ENCODE data around the gene MESP1. TPM values are rescaled to one million over a fixed set of nuclear protein-coding genes. Genes with fewer than 3 reads are reported as not detected.
A peak's percentile ranks its signal among the peaks of the same experiment; 100 is the strongest.

Gene MESP1
- total and polyA plus RNA-seq, 2 of the 13 experiments (the other 11 are each of a cell fraction or from before 2014, with no cell fraction given) = not detected

GRCh38 chr15:89781891-89782618 is 31.0 kb upstream of the MESP1 start (continued):
- no peak for TF ChIP-seq PAF1 (CRISPR knock-in tag; IDR thresholded peaks at IDR 0.05)
- no peak for TF ChIP-seq BRD4 (CRISPR knock-in tag; IDR thresholded peaks at IDR 0.05)
- TF ChIP-seq TBL1XR1 (IDR thresholded peaks at IDR 0.05; ENCODE audit: borderline replicate concordance, low read length, partially characterized antibody) = peak; percentile 44
- 0 out of 2 replicates have a peak, but pooled peaks have one; percentile 56 for TF ChIP-seq HNRNPL (IDR thresholded peaks at IDR 0.05; ENCODE audit: low read depth, low read length)
- TF ChIP-seq HIC2 (CRISPR knock-in tag; IDR thresholded peaks at IDR 0.05; ENCODE audit: low read depth) = peak; percentile 91
- no peak for TF ChIP-seq ZNF781 (CRISPR knock-in tag; IDR thresholded peaks at IDR 0.05; ENCODE audit: borderline replicate concordance, not compliant biosample characterization)
- no peak for TF ChIP-seq ZNF639 (CRISPR knock-in tag; conservative IDR thresholded peaks at IDR 0.05)
- TF ChIP-seq FOXP4 (CRISPR knock-in tag; IDR thresholded peaks at IDR 0.05) = peak; percentile 34; the same call in 1 of the 2 replicates
- TF ChIP-seq ZNF549 (CRISPR knock-in tag; IDR thresholded peaks at IDR 0.05) = no peak
- TF ChIP-seq ZNF292 (CRISPR knock-in tag; IDR thresholded peaks at IDR 0.05; ENCODE audit: borderline replicate concordance, low read depth) = peak; percentile 22; the same call in 1 of the 2 replicates
- peak; percentile 25; the same call in 1 of the 2 replicates for TF ChIP-seq SPEN (CRISPR knock-in tag; IDR thresholded peaks at IDR 0.05; ENCODE audit: low read depth)
- TF ChIP-seq NR2F6 (IDR thresholded peaks at IDR 0.05) = peak; percentile 33
- peak; percentile 70 for TF ChIP-seq NR2F6 (CRISPR knock-in tag; IDR thresholded peaks at IDR 0.05)
- TF ChIP-seq HOXA3 (CRISPR knock-in tag; IDR thresholded peaks at IDR 0.05) = peak; percentile 30; the same call in 1 of the 2 replicates
- TF ChIP-seq ZSCAN25 (CRISPR knock-in tag; IDR thresholded peaks at IDR 0.05) = no peak
- no peak for TF ChIP-seq TBX3 (IDR thresholded peaks at IDR 0.05; ENCODE audit: borderline replicate concordance)
- TF ChIP-seq MATR3 (CRISPR knock-in tag; IDR thresholded peaks at IDR 0.05) = no peak
- TF ChIP-seq FOXA1 (IDR thresholded peaks at IDR 0.05) = no peak
- peak; percentile 35; the same call in 1 of the 2 replicates for TF ChIP-seq FOXA1 (CRISPR knock-in tag; IDR thresholded peaks at IDR 0.05)
- TF ChIP-seq DMTF1 (CRISPR knock-in tag; IDR thresholded peaks at IDR 0.05) = no peak
- no peak for TF ChIP-seq ZNF607 (CRISPR knock-in tag; IDR thresholded peaks at IDR 0.05; ENCODE audit: borderline replicate concordance)
- no peak for TF ChIP-seq ZNF367 (CRISPR knock-in tag; IDR thresholded peaks at IDR 0.05; ENCODE audit: borderline replicate concordance)
- TF ChIP-seq ZNF644 (CRISPR knock-in tag; IDR thresholded peaks at IDR 0.05; ENCODE audit: low read depth) = 0 out of 2 replicates have a peak, but pooled peaks have one; percentile 14

Measured in HepG2 (cell line).